Measurements from ENCODE around the gene PCDHGB1.

DNA sequence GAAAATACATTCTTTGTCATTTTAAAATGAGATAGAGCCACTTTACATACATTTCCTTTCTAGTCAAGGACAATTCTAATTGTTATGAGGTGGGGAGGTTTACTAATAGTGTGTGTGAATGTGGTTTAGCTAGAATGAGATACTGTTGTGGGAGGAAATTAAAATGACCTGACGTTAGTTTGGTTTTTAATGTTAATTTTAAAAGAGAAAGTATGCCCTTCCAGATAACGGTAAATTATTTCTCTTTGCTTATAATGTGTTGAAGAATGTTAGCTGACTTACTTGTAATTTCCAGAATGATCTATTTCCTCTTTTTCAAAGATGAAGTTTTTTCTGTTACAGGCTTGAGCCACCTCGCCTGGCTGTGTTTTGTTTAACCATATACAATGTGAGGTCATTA, 27.6 kb upstream of the PCDHGB1 start:
- TF ChIP-seq, protein P1, sequence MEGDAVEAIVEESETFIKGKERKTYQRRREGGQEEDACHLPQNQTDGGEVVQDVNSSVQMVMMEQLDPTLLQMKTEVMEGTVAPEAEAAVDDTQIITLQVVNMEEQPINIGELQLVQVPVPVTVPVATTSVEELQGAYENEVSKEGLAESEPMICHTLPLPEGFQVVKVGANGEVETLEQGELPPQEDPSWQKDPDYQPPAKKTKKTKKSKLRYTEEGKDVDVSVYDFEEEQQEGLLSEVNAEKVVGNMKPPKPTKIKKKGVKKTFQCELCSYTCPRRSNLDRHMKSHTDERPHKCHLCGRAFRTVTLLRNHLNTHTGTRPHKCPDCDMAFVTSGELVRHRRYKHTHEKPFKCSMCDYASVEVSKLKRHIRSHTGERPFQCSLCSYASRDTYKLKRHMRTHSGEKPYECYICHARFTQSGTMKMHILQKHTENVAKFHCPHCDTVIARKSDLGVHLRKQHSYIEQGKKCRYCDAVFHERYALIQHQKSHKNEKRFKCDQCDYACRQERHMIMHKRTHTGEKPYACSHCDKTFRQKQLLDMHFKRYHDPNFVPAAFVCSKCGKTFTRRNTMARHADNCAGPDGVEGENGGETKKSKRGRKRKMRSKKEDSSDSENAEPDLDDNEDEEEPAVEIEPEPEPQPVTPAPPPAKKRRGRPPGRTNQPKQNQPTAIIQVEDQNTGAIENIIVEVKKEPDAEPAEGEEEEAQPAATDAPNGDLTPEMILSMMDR (IDR thresholded peaks at IDR 0.05) = no peak
- TF ChIP-seq POLR2AphosphoS5 (IDR thresholded peaks at IDR 0.05) (no peak), POLR2A (IDR thresholded peaks at IDR 0.05) (no peak)
